Measurements from ENCODE around the gene PITPNM1. TPM values are rescaled to one million over a fixed set of nuclear protein-coding genes. Genes with fewer than 3 reads are reported as not detected.
"Not testable (repeated sequence)": the region's sequence is repeated elsewhere in the genome, so short reads cannot be mapped to it uniquely, and the experiment has no call there.

PITPNM1 gene
- polyA plus RNA-seq, 1 donor from 2014 or later = 25.8 TPM

GRCh38 chr11:67466962-67467771 is 38.0 kb downstream of the PITPNM1 start:
- H3K36me3 ChIP-seq (ENCODE audit: insufficient read depth, low read length) = no peaks in the 10 kb centered on the region
- no peaks in the 10 kb centered on the region for H3K27me3 ChIP-seq (ENCODE audit: insufficient read depth, low read depth, low read length)
- no peaks in the 10 kb centered on the region for H3K9me3 ChIP-seq (ENCODE audit: low read length)
- H4K20me1 ChIP-seq (ENCODE audit: insufficient read depth) = no peaks in the 10 kb centered on the region
- TF ChIP-seq EZH2 (IDR thresholded peaks at IDR 0.05; ENCODE audit: borderline replicate concordance, insufficient read depth, low read length, poor library complexity, severe bottlenecking) (no peak), REST (IDR thresholded peaks at IDR 0.05; ENCODE audit: borderline replicate concordance) (no peak), RAD21 (conservative IDR thresholded peaks at IDR 0.05) (no peak), TAF1 (IDR thresholded peaks at IDR 0.05; ENCODE audit: low read depth) (no peak), SMC3 (conservative IDR thresholded peaks at IDR 0.05; ENCODE audit: poor library complexity) (no peak)
- H3K9ac ChIP-seq (ENCODE audit: low read length) = no peak overlapping the region
- H3K9me2 ChIP-seq (ENCODE audit: insufficient read depth, low read length) = no peaks in the 10 kb centered on the region
- no peaks in the 10 kb centered on the region for H3F3A ChIP-seq (ENCODE audit: insufficient read depth, low read length, poor library complexity, severe bottlenecking)
- no peak overlapping the region for H3K4me2 ChIP-seq (ENCODE audit: low read length)
- H3K79me2 ChIP-seq (replicated peaks; ENCODE audit: insufficient read depth, low read length) = no peaks in the 10 kb centered on the region
- H2AFZ ChIP-seq (ENCODE audit: low read depth, low read length) = no peak overlapping the region
- no peak overlapping the region for H3K27ac ChIP-seq (ENCODE audit: low read length)
- no peak overlapping the region for H3K4me3 ChIP-seq (ENCODE audit: low read length)

- Histone ChIP-seq H3K9me2 (ENCODE audit: insufficient read depth, low read length) (no peaks in the 10 kb centered on the region), H3K4me3 (ENCODE audit: low read length) (no peak overlapping the region), H2AFZ (ENCODE audit: low read depth, low read length) (no peak overlapping the region), H3K79me2 (replicated peaks; ENCODE audit: insufficient read depth, low read length) (no peaks in the 10 kb centered on the region), H3K27ac (ENCODE audit: low read length) (no peak overlapping the region), H3K9me3 (ENCODE audit: low read length) (no peaks in the 10 kb centered on the region), H3K9ac (ENCODE audit: low read length) (no peak overlapping the region), H3K36me3 (ENCODE audit: insufficient read depth, low read length) (no peaks in the 10 kb centered on the region), H4K20me1 (ENCODE audit: insufficient read depth) (no peaks in the 10 kb centered on the region), H3K27me3 (ENCODE audit: insufficient read depth, low read depth, low read length) (no peaks in the 10 kb centered on the region), H3F3A (ENCODE audit: insufficient read depth, low read length, poor library complexity, severe bottlenecking) (no peaks in the 10 kb centered on the region), H3K4me2 (ENCODE audit: low read length) (no peak overlapping the region)
- TF ChIP-seq RAD21 (conservative IDR thresholded peaks at IDR 0.05) (no peak), SMC3 (conservative IDR thresholded peaks at IDR 0.05; ENCODE audit: poor library complexity) (no peak), POLR2AphosphoS5 (IDR thresholded peaks at IDR 0.05) (no peak), REST (IDR thresholded peaks at IDR 0.05; ENCODE audit: borderline replicate concordance) (no peak), TAF1 (IDR thresholded peaks at IDR 0.05; ENCODE audit: low read depth) (no peak), EP300 (conservative IDR thresholded peaks at IDR 0.05; ENCODE audit: poor library complexity, severe bottlenecking) (no peak), EZH2 (IDR thresholded peaks at IDR 0.05; ENCODE audit: borderline replicate concordance, insufficient read depth, low read length, poor library complexity, severe bottlenecking) (no peak), CTCF (IDR thresholded peaks at IDR 0.05; ENCODE audit: poor library complexity, severe bottlenecking) (no peak), MXI1 (conservative IDR thresholded peaks at IDR 0.05; ENCODE audit: poor library complexity, severe bottlenecking) (no peak)
Measured at GRCh38 chr11:67466367-67466766, 38.8 kb downstream of the PITPNM1 start.

- H3K9me2 ChIP-seq (ENCODE audit: insufficient read depth, low read length); H3K27ac ChIP-seq (ENCODE audit: low read length); H3K9me3 ChIP-seq (ENCODE audit: low read length); H4K20me1 ChIP-seq (ENCODE audit: insufficient read depth); H3F3A ChIP-seq (ENCODE audit: insufficient read depth, low read length, poor library complexity, severe bottlenecking); H2AFZ ChIP-seq (ENCODE audit: low read depth, low read length); H3K36me3 ChIP-seq (ENCODE audit: insufficient read depth, low read length); H3K79me2 ChIP-seq (replicated peaks; ENCODE audit: insufficient read depth, low read length); H3K27me3 ChIP-seq (ENCODE audit: insufficient read depth, low read depth, low read length); H3K4me2 ChIP-seq (ENCODE audit: low read length): not testable (repeated sequence)
- H3K4me3 ChIP-seq (ENCODE audit: low read length) = peak overlapping the region; percentile 71
- peak overlapping the region; percentile 75 for H3K9ac ChIP-seq (ENCODE audit: low read length)
Measured at GRCh38 chr11:67465530-67465929, 39.6 kb downstream of the PITPNM1 start.
